HG02852 (cell line): ENCODE measurements around the gene WDR12.
"Not testable (repeated sequence)": the region's sequence is repeated elsewhere in the genome, so short reads cannot be mapped to it uniquely, and the experiment has no call there.

Experiments used
- ATAC-seq: cut with Tn5 transposase; IDR thresholded peaks from one replicate; pipeline ENCODE4 v1.9.1; 2021; ENCODE audit warnings: mild to moderate bottlenecking, moderate library complexity; ENCODE audit not compliant: unreplicated experiment

The WDR12 gene

GRCh38 chr2:202911512-202912341 is at the start of gene WDR12, which contains the start of gene CARF:
Gene WDR12, minus strand, starts transcription at chr2:202911673. Its CDS starts 197 bp downstream, at chr2:202911476.
Gene CARF, plus strand, starts transcription at chr2:202912275. Its CDS starts 29,628 bp downstream, at chr2:202941903.
- ATAC-seq: peak; percentile 76

GRCh38 chr2:202960524-202960923 is 49.1 kb upstream of the WDR12 start:
- ATAC-seq: no peak

GRCh38 chr2:202950592-202950991 is 39.1 kb upstream of the WDR12 start:
- no peak for ATAC-seq

GRCh38 chr2:202949333-202949732 is 37.9 kb upstream of the WDR12 start:
- ATAC-seq: not testable (repeated sequence)

- no peak for ATAC-seq
Measured at GRCh38 chr2:202945497-202945896, 34.0 kb upstream of the WDR12 start.

GRCh38 chr2:202944816-202945215 is 33.3 kb upstream of the WDR12 start:
- ATAC-seq: no peak

DNA sequence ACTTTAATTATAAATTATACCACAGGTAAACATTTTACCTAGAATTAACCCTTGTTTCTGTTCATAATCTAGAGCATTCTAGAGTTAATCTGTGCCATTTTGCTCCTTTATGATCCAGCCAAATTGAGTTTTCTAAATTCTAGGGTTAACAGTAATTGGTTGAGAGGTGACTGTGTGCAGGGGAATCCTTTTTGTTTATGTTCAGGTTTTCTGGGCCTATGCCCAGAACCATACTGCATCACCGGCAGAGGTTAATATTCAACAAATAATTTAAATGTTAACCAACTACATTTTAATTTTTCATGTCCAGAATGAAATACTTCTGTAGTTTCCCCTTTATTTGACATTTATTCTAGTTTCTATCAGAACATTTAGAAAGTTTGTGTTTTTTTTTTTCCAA is 32.9 kb upstream of the WDR12 start:
- no peak for ATAC-seq

DNA sequence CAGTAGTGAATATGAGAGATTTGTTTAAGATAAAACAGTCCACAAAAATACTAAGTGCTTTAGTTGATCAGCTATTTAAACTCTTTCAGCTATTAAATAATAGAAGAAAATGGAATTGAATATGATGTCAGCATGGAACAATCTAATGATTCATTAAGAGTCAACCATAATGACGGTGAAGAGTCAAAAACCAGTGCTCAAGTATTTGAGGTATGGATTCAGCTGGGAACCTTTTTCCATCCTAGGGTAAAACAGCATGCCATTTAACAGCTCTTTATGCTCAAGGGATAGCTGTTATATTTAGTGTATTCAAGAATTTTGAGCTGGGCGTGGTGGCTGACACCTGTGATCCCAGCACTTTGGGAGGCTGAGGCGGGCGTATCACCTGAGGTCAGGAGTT is 30.3 kb upstream of the WDR12 start:
- no peak for ATAC-seq

DNA sequence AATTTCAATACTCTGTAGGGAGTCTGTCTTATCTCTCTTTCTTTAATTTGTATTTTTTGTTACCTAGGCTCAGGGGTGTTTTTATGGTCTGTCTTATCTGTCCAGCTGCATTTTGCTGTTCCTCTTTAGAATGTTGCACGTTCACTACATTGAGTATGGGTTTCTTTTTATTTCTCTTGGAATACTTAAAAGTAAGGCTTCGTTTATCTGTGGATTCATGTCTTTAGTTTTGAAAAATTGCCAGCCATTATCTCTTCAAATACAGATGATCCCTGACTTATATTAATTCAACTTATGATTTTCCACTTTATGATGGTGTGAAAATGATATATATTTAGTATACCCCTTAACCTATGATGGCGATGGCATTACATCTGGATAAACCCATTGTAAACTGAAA is 27.5 kb upstream of the WDR12 start:
- ATAC-seq: no peak

DNA sequence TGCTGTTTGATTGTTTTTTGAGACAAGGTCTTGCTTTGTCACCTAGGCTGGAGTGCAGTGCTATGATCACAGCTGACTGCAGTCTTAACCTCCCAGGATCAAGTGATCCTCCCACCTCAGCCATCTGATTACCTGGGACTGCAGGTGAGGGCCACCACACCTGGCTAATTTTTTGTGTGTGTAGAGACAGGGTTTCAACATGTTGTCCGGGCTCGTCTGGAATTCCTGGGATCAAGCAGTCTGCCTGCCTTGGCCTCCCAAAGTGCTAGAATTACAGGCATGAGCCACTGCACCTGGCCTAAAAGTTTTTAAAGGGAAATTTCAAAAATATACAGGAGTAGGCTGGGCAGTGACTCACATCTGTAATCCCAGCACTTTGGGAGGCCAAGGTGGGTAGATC is 23.0 kb upstream of the WDR12 start:
- no peak for ATAC-seq

GRCh38 chr2:202933958-202934357 is 22.5 kb upstream of the WDR12 start:
- no peak for ATAC-seq

- no peak for ATAC-seq
Measured at GRCh38 chr2:202933139-202933510, 21.7 kb upstream of the WDR12 start.

DNA sequence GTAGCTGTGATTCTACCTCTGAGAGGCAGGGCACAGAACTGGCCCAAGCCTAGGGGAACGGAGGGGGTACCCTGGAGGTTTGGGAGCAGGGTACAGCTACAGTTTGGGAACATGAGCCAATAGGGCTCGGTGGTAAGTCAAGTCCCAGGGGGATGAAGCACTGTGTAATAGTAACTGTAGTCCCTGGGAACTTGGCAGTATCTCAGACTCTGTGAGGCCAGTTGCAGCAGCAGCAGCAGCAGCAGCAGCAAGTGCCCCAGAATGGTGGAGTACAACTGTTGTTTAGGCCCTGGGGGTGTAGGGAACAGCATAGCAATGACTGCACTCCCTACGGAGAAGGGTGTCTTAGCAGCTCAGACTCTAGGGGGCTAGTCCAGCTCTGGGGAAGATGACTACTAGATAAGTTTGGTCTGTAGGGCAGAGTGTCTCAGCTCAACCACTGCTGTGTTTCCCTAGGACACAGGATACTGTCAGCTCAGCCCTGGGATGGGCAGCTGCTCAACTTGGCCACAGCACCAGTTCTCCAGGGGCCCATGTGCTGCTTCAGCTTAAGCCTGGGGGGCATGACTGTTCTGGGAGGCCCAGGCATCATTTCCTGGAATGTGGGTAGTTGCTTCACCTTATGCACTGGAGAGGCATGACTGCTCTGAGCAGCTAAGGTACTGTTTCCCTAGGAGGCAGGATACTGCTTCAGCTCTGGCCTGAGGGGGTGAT is 21.1 kb upstream of the WDR12 start:
- ATAC-seq: no peak

DNA sequence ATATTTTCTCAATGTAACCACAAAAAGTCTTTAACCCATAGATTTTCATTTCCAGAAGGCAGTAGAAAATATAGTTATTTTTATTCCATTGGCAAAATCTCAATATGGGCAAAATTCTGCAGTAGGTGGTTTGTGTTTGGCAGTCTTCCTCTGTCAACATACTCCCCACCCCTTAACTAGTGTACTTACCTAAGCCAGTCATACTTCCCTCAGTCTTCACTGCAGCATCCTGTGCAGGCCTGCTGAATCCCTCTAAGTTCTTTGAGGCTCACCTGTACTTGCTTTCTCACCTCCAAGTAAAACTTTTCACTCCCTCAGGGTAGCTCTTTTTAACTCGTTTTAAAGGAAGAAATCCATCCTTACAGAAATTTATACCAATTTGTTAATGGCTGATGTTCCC is 7.4 kb upstream of the WDR12 start:
- no peak for ATAC-seq

- ATAC-seq: peak; percentile 63
Measured at GRCh38 chr2:202912342-202913201, 1.1 kb upstream of the WDR12 start.

GRCh38 chr2:202911203-202911511 is 316 bp downstream of the WDR12 start:
- peak; percentile 16 for ATAC-seq

DNA sequence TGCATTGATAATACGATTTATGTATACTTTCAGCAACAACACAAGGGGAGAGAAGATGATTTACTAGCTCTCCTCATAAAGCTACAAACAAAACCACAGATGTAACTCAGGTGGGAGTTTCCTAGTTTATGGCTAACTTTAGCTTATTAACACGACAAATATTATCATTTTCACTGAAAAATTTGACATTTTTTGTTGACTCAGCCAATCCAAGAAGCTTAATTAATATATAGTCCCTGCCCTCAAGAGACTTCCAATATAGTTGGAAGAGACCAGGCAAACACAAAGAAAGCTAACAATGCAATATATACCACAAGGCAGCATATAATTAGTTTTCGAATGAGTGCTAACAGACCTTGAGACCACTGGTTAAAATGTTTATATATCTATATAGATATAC is 775 bp downstream of the WDR12 start:
- no peak for ATAC-seq

- ATAC-seq: not testable (repeated sequence)
Measured at GRCh38 chr2:202910250-202910649, 1.2 kb downstream of the WDR12 start.

DNA sequence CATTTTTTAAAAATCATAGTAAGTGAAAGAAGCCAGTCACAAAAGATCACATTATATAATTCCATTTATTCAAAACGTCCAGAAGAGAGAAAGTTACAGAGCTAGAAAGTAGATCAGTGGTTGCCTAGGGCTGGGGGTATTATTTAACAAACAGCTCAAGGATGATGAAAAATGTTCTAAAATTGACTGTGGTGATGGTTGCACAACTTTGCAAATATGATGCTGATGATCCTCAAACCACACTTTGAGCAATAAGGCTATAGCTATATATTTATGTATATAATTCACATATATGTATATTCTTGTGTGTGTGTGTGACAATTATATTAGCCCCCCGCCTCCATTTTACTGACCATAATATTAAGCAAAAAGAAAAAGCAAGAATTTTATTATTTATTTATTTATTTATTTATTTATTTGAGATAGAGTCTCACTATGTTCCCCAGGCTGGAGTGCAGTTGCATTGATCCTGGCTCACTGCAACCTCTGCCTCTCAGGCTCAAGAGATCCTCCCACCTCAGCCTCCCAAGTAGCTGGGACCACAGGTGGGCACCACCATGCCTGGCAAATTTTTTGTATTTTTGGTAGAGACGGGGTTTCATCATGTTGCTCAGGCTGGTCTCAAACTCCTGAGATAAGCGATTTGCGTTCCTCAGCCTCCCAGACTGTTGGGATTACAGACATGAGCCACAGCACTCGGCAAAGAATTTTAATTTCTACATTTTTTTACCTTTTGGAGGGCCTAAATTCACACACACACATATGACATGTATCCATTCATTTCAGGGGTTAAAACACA is 1.9 kb downstream of the WDR12 start:
- ATAC-seq: no peak

GRCh38 chr2:202908186-202908585 is 3.3 kb downstream of the WDR12 start:
- ATAC-seq: no peak

DNA sequence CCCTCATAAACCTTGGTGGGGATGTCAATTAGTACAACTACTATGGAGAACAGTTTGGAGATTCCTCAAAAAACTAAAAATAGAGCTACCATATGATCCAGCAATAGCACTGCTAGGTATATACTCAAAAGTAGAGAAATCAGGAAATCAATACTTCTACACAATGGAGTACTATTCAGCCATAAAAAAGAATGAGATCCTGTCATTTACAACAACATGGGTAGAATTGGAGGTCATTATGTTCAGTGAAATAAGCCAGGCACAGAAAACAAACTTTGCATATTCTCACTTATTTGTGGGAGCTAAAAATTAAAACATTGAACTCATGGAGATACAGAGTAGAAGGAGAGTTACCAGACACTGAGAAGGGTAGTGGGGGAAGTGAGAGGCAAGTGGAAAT is 6.0 kb downstream of the WDR12 start:
- not testable (repeated sequence) for ATAC-seq
